DND-41 (cell line): ENCODE measurements around the gene KCND3.

ENCODE experiments used
- ATAC-seq: fragments of 200-7000 bp; cut with Tn5 transposase; 3 replicates; pipeline ENCODE4 v1.9.1; 2021; ENCODE audit warnings: low read depth; ENCODE audit not compliant: insufficient read depth
- DNase-seq: peaks from one replicate; pipeline ENCODE4 v3.0.0-alpha.2; 2020
- H2AFZ ChIP-seq: 2 replicates; pipeline ENCODE4 v1.6.0; 2012; ENCODE audit warnings: low read depth, low read length
- H3K27ac ChIP-seq: 2 replicates; pipeline ENCODE4 v1.5.1; 2012; ENCODE audit warnings: low read length, inconsistent platforms
- H3K27me3 ChIP-seq: fragments of 200-600 bp; sonication (generic); 2 replicates; pipeline ENCODE4 v1.6.0; 2012; ENCODE audit warnings: low read length, mild to moderate bottlenecking, inconsistent platforms; ENCODE audit not compliant: insufficient read depth, poor library complexity
- H3K36me3 ChIP-seq: 2 replicates; pipeline ENCODE4 v1.5.1; 2012; ENCODE audit warnings: low read length, inconsistent platforms; ENCODE audit not compliant: insufficient read depth
- H3K4me1 ChIP-seq: 2 replicates; pipeline ENCODE4 v1.5.1; 2012; ENCODE audit warnings: mild to moderate bottlenecking, low read length; ENCODE audit not compliant: insufficient read depth
- H3K4me2 ChIP-seq: 2 replicates; pipeline ENCODE4 v1.6.0; 2012; ENCODE audit warnings: mild to moderate bottlenecking, moderate library complexity, low read length, inconsistent platforms; ENCODE audit not compliant: insufficient read depth
- H3K4me3 ChIP-seq, 2 experiments: fragments of 200-600 bp in 1 of 2; shearing (Covaris generic) in 1 of 2; 2 replicates each; pipeline ENCODE4 v1.5.1; 2012 to 2016; ENCODE audit warnings: inconsistent platforms in 2 of 2, low read length in 2 of 2, mild to moderate bottlenecking in 2 of 2, low read depth in 1 of 2, moderate library complexity in 1 of 2
- H3K79me2 ChIP-seq: 2 replicates; pipeline ENCODE4 v1.6.0; 2012; ENCODE audit warnings: low read length, inconsistent platforms; ENCODE audit not compliant: insufficient read depth
- H3K9ac ChIP-seq: 2 replicates; pipeline ENCODE4 v1.6.0; 2012; ENCODE audit warnings: low read depth, mild to moderate bottlenecking, inconsistent platforms, low read length, moderate library complexity
- H3K9me3 ChIP-seq: 2 replicates; pipeline ENCODE4 v1.5.1; 2012; ENCODE audit warnings: low read length, moderate library complexity, mild to moderate bottlenecking, inconsistent platforms; ENCODE audit not compliant: insufficient read depth, severe bottlenecking
- H4K20me1 ChIP-seq: 2 replicates; pipeline ENCODE4 v1.6.0; 2012; ENCODE audit warnings: low read length; ENCODE audit not compliant: insufficient read depth
- CTCF ChIP-seq: IDR thresholded peaks from 2 replicates; pipeline ENCODE4 v1.5.1; 2012; ENCODE audit warnings: borderline replicate concordance, low read length, moderate library complexity, mild to moderate bottlenecking; ENCODE audit not compliant: poor library complexity, severe bottlenecking; ENCODE audit errors: extremely low read depth
- EZH2 ChIP-seq: IDR thresholded peaks from 3 replicates; pipeline ENCODE4 v1.6.1; 2012; ENCODE audit warnings: borderline replicate concordance, low read depth, mild to moderate bottlenecking, moderate library complexity, low read length, inconsistent platforms; ENCODE audit not compliant: severe bottlenecking

The KCND3 gene

GRCh38 chr1:111981871-111982270, 7.6 kb downstream of the KCND3 start:
- TF ChIP-seq EZH2, result no peak

GRCh38 chr1:111981090-111981489, 8.4 kb downstream of the KCND3 start:
- no peaks in the 10 kb centered on the region for H3K36me3 ChIP-seq
- H4K20me1 ChIP-seq, result no peaks in the 10 kb centered on the region
- no peaks in the 10 kb centered on the region for H3K4me1 ChIP-seq
- ATAC-seq (no peak), DNase-seq (no peak)
- H3K27me3 ChIP-seq, result peaks cover 15% of the 10 kb centered on the region
- H3K4me2 ChIP-seq, result no peak overlapping the region
- H3K27ac ChIP-seq, result no peak overlapping the region
- no peak overlapping the region for H2AFZ ChIP-seq
- H3K79me2 ChIP-seq, result no peaks in the 10 kb centered on the region
- no peak overlapping the region for H3K9ac ChIP-seq
- no peaks in the 10 kb centered on the region for H3K9me3 ChIP-seq
- TF ChIP-seq CTCF (no peak), EZH2 (no peak)
- H3K4me3 ChIP-seq, result no peak overlapping the region

More at GRCh38 chr1:111981871-111982270, 7.6 kb downstream of the KCND3 start:
- H3K9ac ChIP-seq, result no peak overlapping the region
- no peak overlapping the region for H3K4me3 ChIP-seq
- DNase-seq, result no peak
- H3K4me2 ChIP-seq, result no peak overlapping the region
- ATAC-seq, result no peak
- no peaks in the 10 kb centered on the region for H3K79me2 ChIP-seq
- peaks cover 9% of the 10 kb centered on the region for H3K27me3 ChIP-seq
- no peak overlapping the region for H2AFZ ChIP-seq
- H3K27ac ChIP-seq, result no peak overlapping the region
- no peaks in the 10 kb centered on the region for H4K20me1 ChIP-seq
- H3K36me3 ChIP-seq, result no peaks in the 10 kb centered on the region
- no peaks in the 10 kb centered on the region for H3K4me1 ChIP-seq
- H3K9me3 ChIP-seq, result no peaks in the 10 kb centered on the region

- H2AFZ ChIP-seq, result no peak overlapping the region
- TF ChIP-seq EZH2 (no peak), CTCF (no peak)
- H3K27ac ChIP-seq, result no peak overlapping the region
- no peaks in the 10 kb centered on the region for H4K20me1 ChIP-seq
- no peak overlapping the region for H3K9ac ChIP-seq
- H3K4me1 ChIP-seq, result no peaks in the 10 kb centered on the region
- H3K27me3 ChIP-seq, result peaks cover 19% of the 10 kb centered on the region
- no peaks in the 10 kb centered on the region for H3K36me3 ChIP-seq
- DNase-seq (no peak), ATAC-seq (no peak)
- no peak overlapping the region for H3K4me3 ChIP-seq
- H3K9me3 ChIP-seq, result no peaks in the 10 kb centered on the region
- H3K79me2 ChIP-seq, result no peaks in the 10 kb centered on the region
- no peak overlapping the region for H3K4me2 ChIP-seq
Measured at GRCh38 chr1:111980686-111981085, 8.8 kb downstream of the KCND3 start.

- Histone ChIP-seq H4K20me1 (no peaks in the 10 kb centered on the region), H3K27ac (no peak overlapping the region), H3K79me2 (no peaks in the 10 kb centered on the region), H3K4me2 (no peak overlapping the region), H3K9me3 (no peaks in the 10 kb centered on the region), H3K9ac (no peak overlapping the region), H3K27me3 (peaks cover 37% of the 10 kb centered on the region), H3K4me1 (no peaks in the 10 kb centered on the region), H3K36me3 (no peaks in the 10 kb centered on the region), H2AFZ (no peak overlapping the region), H3K4me3 (no peak overlapping the region)
- DNase-seq (no peak), ATAC-seq (no peak)
- TF ChIP-seq EZH2, result no peak
- no peak for TF ChIP-seq CTCF
Measured at GRCh38 chr1:111978695-111979094, 10.8 kb downstream of the KCND3 start.
